Neuronal stem cell (in vitro differentiated cells): ENCODE results near the gene GTF3C1.

ENCODE experiments used
- DNase-seq: peaks from one replicate; pipeline ENCODE4 v3.0.0-alpha.2; 2013; ENCODE audit warnings: low spot score
- H2AFZ ChIP-seq: one replicate; pipeline ENCODE4 v1.6.1; 2013; ENCODE audit warnings: mild to moderate bottlenecking, low read length, inconsistent platforms
- H2AK5ac ChIP-seq: 2 replicates; pipeline ENCODE4 v1.6.1; 2013; ENCODE audit warnings: low read depth, mild to moderate bottlenecking, inconsistent platforms, low read length, moderate library complexity, mixed read lengths
- H2BK120ac ChIP-seq: 2 replicates; pipeline ENCODE4 v1.6.1; 2013; ENCODE audit warnings: low read depth, mild to moderate bottlenecking, inconsistent platforms, low read length, moderate library complexity, mixed read lengths
- H2BK12ac ChIP-seq: one replicate; pipeline ENCODE4 v1.6.1; 2013; ENCODE audit warnings: low read length, inconsistent platforms
- H2BK15ac ChIP-seq: 2 replicates; pipeline ENCODE4 v1.6.1; 2013; ENCODE audit warnings: mild to moderate bottlenecking, low read length, inconsistent platforms, mixed read lengths
- H2BK5ac ChIP-seq: one replicate; pipeline ENCODE4 v1.6.1; 2013; ENCODE audit warnings: inconsistent platforms, mild to moderate bottlenecking, low read length, moderate library complexity
- H3K14ac ChIP-seq: one replicate; pipeline ENCODE4 v1.6.1; 2013; ENCODE audit warnings: low read length, inconsistent platforms
- H3K18ac ChIP-seq: 2 replicates; pipeline ENCODE4 v1.6.1; 2013; ENCODE audit warnings: low read length, inconsistent platforms
- H3K23ac ChIP-seq: 2 replicates; pipeline ENCODE4 v1.6.1; 2013; ENCODE audit warnings: low read depth, mild to moderate bottlenecking, mixed read lengths, low read length, inconsistent platforms; ENCODE audit not compliant: poor library complexity
- H3K27ac ChIP-seq: replicated peaks from 3 replicates; pipeline ENCODE4 v1.5.1; 2013; ENCODE audit warnings: low read length, inconsistent platforms
- H3K27me3 ChIP-seq, 3 experiments: 2 replicates each; pipeline ENCODE4 v1.6.1; 2013; ENCODE audit warnings: low read length in 3 of 3, mild to moderate bottlenecking in 2 of 3, inconsistent platforms in 1 of 3, low read depth in 1 of 3, mixed read lengths in 1 of 3, moderate library complexity in 1 of 3; ENCODE audit not compliant: control insufficient read depth in 3 of 3, insufficient read depth in 3 of 3
- H3K36me3 ChIP-seq, 2 donors: replicated peaks in 1 of 2; 2 replicates each; pipeline ENCODE4 v1.6.1; 2013; ENCODE audit warnings: low read length in 2 of 2; ENCODE audit not compliant: control insufficient read depth in 2 of 2, insufficient read depth in 2 of 2
- H3K4ac ChIP-seq: 2 replicates; pipeline ENCODE4 v1.6.1; 2013; ENCODE audit warnings: inconsistent platforms, mild to moderate bottlenecking, low read length, moderate library complexity
- H3K4me1 ChIP-seq, 2 donors: 1 replicate in 1 of 2; 2 replicates in 1 of 2; pipeline ENCODE4 v1.6.1; 2013; ENCODE audit warnings: low read length in 2 of 2, low read depth in 1 of 2; ENCODE audit not compliant: control insufficient read depth in 2 of 2, insufficient read depth in 1 of 2
- H3K4me2 ChIP-seq: one replicate; pipeline ENCODE4 v1.6.1; 2013; ENCODE audit warnings: mild to moderate bottlenecking, low read length, inconsistent platforms; ENCODE audit not compliant: insufficient read depth, poor library complexity, severe bottlenecking
- H3K4me3 ChIP-seq, 2 donors: 2 replicates each; pipeline ENCODE4 v1.5.1; 2013; ENCODE audit warnings: low read length in 2 of 2, mild to moderate bottlenecking in 2 of 2, inconsistent platforms in 1 of 2, moderate library complexity in 1 of 2
- H3K79me1 ChIP-seq: one replicate; pipeline ENCODE4 v1.6.1; 2013; ENCODE audit warnings: low read depth, mild to moderate bottlenecking, inconsistent platforms, low read length, moderate library complexity
- H3K9ac ChIP-seq: one replicate; pipeline ENCODE4 v1.6.1; 2013; ENCODE audit warnings: mild to moderate bottlenecking, low read depth, low read length, inconsistent platforms; ENCODE audit not compliant: poor library complexity
- H3K9me3 ChIP-seq, 2 donors: replicated peaks in 1 of 2; 2 replicates each; pipeline versions ENCODE3 to v1.6.1; 2013; ENCODE audit warnings: low read length in 2 of 2, mild to moderate bottlenecking in 2 of 2, inconsistent platforms in 1 of 2, low read depth in 1 of 2, mixed read lengths in 1 of 2, moderate library complexity in 1 of 2; ENCODE audit not compliant: control insufficient read depth in 2 of 2, insufficient read depth in 1 of 2
- H4K8ac ChIP-seq: one replicate; pipeline ENCODE4 v1.6.1; 2013; ENCODE audit warnings: low read depth, mild to moderate bottlenecking, inconsistent platforms, low read length, moderate library complexity
- H4K91ac ChIP-seq: one replicate; pipeline ENCODE4 v1.6.1; 2013; ENCODE audit warnings: low read length, low read depth, mild to moderate bottlenecking, inconsistent platforms; ENCODE audit not compliant: poor library complexity
- WGBS, 2 donors: extraction: QIAGEN DNeasy Blood & Tissue Kit; methylation state at CpG; one replicate each; pipeline ENCODE4 v1.1.7; 2013; ENCODE audit warnings: missing lambda C conversion rate in 2 of 2, mixed read lengths in 1 of 2; ENCODE audit not compliant: insufficient read length in 2 of 2, insufficient replicate concordance in 1 of 2; ENCODE audit errors: extremely low coverage in 2 of 2; 5-methylcytosine and 5-hydroxymethylcytosine counted together

GTF3C1 gene

DNA sequence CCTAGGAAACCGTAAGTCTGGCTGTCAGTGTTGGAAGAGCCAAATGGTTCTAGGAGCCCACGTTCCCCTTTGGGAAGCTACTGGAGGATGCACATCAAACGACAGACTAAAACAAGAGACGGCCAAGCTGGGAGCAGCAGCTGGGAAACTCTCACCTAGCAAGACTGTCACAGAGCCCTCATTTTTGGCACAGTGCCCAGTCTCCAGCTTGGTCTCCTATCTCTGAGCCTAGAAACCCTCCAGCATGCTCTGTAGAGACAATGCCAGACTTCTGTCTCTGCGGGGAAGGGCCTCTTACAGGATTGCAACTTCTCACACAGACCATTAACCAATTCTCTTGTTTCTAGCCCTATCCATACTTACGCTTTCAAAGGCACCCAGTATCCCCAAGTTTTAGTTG lies 23.5 kb downstream of the GTF3C1 start:
- no peak overlapping the region for H2BK15ac ChIP-seq
- H2BK120ac ChIP-seq = no peak overlapping the region
- H3K79me1 ChIP-seq = peaks cover 1% of the 10 kb centered on the region
- no peak overlapping the region for H3K4me3 ChIP-seq
- H3K4me2 ChIP-seq = no peak overlapping the region
- H3K9ac ChIP-seq = no peak overlapping the region
- H2AFZ ChIP-seq = no peak overlapping the region
- H3K18ac ChIP-seq = no peak overlapping the region
- H4K8ac ChIP-seq = no peak overlapping the region
- H2BK5ac ChIP-seq = no peak overlapping the region
- H3K36me3 ChIP-seq = peaks cover 53 to 99% of the 10 kb centered on the region in 2 donors
- no peaks in the 10 kb centered on the region for H3K4me1 ChIP-seq
- WGBS, 2 donors = no CpG with 5 or more reads among the region's 6 CpGs
- H3K27me3 ChIP-seq = no peaks in the 10 kb centered on the region
- no peak overlapping the region for H2AK5ac ChIP-seq
- no peak overlapping the region for H3K23ac ChIP-seq
- H3K14ac ChIP-seq = no peak overlapping the region
- H3K4ac ChIP-seq = no peak overlapping the region
- no peak overlapping the region for H4K91ac ChIP-seq
- no peak for DNase-seq
- H2BK12ac ChIP-seq = no peak overlapping the region
- H3K9me3 ChIP-seq = peaks cover 7 to 15% of the 10 kb centered on the region in 2 donors
- no peak overlapping the region for H3K27ac ChIP-seq

- no peak overlapping the region for H3K4me2 ChIP-seq
- H3K36me3 ChIP-seq = peaks cover 42 to 96% of the 10 kb centered on the region in 2 donors
- no peak overlapping the region for H3K9ac ChIP-seq
- H3K14ac ChIP-seq = no peak overlapping the region
- no peak overlapping the region for H2BK5ac ChIP-seq
- no peak overlapping the region for H3K4ac ChIP-seq
- no CpG with 5 or more reads among the region's 6 CpGs for WGBS, 2 donors
- H3K27me3 ChIP-seq = no peaks in the 10 kb centered on the region
- H2AFZ ChIP-seq = no peak overlapping the region
- H3K23ac ChIP-seq = no peak overlapping the region
- no peak for DNase-seq
- H2BK120ac ChIP-seq = no peak overlapping the region
- peaks cover 7 to 15% of the 10 kb centered on the region in 2 donors for H3K9me3 ChIP-seq
- H4K8ac ChIP-seq = no peak overlapping the region
- H2AK5ac ChIP-seq = no peak overlapping the region
- no peak overlapping the region for H4K91ac ChIP-seq
- H2BK12ac ChIP-seq = no peak overlapping the region
- H2BK15ac ChIP-seq = no peak overlapping the region
- H3K79me1 ChIP-seq = peaks cover 1% of the 10 kb centered on the region
- H3K4me3 ChIP-seq = no peak overlapping the region
- no peaks in the 10 kb centered on the region for H3K4me1 ChIP-seq
- no peak overlapping the region for H3K27ac ChIP-seq
- no peak overlapping the region for H3K18ac ChIP-seq
Measured at GRCh38 chr16:27522173-27522707, 27.5 kb downstream of the GTF3C1 start.

- H3K27me3 ChIP-seq = no peaks in the 10 kb centered on the region
- no peak overlapping the region for H3K9ac ChIP-seq
- no peak overlapping the region for H4K8ac ChIP-seq
- no peak overlapping the region for H4K91ac ChIP-seq
- H2AK5ac ChIP-seq = no peak overlapping the region
- H3K27ac ChIP-seq = no peak overlapping the region
- H3K14ac ChIP-seq = no peak overlapping the region
- no peak overlapping the region for H2BK12ac ChIP-seq
- H2AFZ ChIP-seq = no peak overlapping the region
- no peak overlapping the region for H3K18ac ChIP-seq
- peak overlapping the region; percentile 62 for H3K23ac ChIP-seq
- H3K9me3 ChIP-seq = peaks cover 6 to 11% of the 10 kb centered on the region in 2 donors
- no peaks in the 10 kb centered on the region for H3K4me1 ChIP-seq
- H3K4ac ChIP-seq = no peak overlapping the region
- H2BK120ac ChIP-seq = no peak overlapping the region
- no peak for DNase-seq
- H3K36me3 ChIP-seq = peaks cover 38 to 94% of the 10 kb centered on the region in 2 donors
- H2BK5ac ChIP-seq = no peak overlapping the region
- H3K4me2 ChIP-seq = no peak overlapping the region
- peaks cover 1% of the 10 kb centered on the region for H3K79me1 ChIP-seq
- no peak overlapping the region for H2BK15ac ChIP-seq
- WGBS, 2 donors = no CpG with 5 or more reads among the region's 16 CpGs
- peak overlapping the region in 1 of 2 donors; percentile 0 for H3K4me3 ChIP-seq
Measured at GRCh38 chr16:27520982-27521673, 28.6 kb downstream of the GTF3C1 start.

GRCh38 chr16:27518226-27518625 lies 31.5 kb downstream of the GTF3C1 start:
- H3K4me3 ChIP-seq = no peak overlapping the region
- H4K91ac ChIP-seq = no peak overlapping the region
- no peak overlapping the region for H3K14ac ChIP-seq
- no peak overlapping the region for H3K27ac ChIP-seq
- H3K4me2 ChIP-seq = no peak overlapping the region
- peaks cover 26 to 89% of the 10 kb centered on the region in 2 donors for H3K36me3 ChIP-seq
- H2BK120ac ChIP-seq = no peak overlapping the region
- no peak overlapping the region for H2AFZ ChIP-seq
- no peak for DNase-seq
- no peak overlapping the region for H2AK5ac ChIP-seq
- no peak overlapping the region for H3K18ac ChIP-seq
- WGBS, 2 donors = no CpG with 5 or more reads among the region's 4 CpGs
- H2BK15ac ChIP-seq = no peak overlapping the region
- no peaks in the 10 kb centered on the region for H3K79me1 ChIP-seq
- H4K8ac ChIP-seq = no peak overlapping the region
- H2BK12ac ChIP-seq = no peak overlapping the region
- peaks cover 0 to 3% of the 10 kb centered on the region in 2 donors for H3K9me3 ChIP-seq
- H3K4ac ChIP-seq = no peak overlapping the region
- H3K9ac ChIP-seq = no peak overlapping the region
- H3K27me3 ChIP-seq = no peaks in the 10 kb centered on the region
- H3K4me1 ChIP-seq = no peaks in the 10 kb centered on the region
- H3K23ac ChIP-seq = no peak overlapping the region
- no peak overlapping the region for H2BK5ac ChIP-seq
